SH-SY5Y (cell line): ENCODE data around the gene METTL5.

Experiments
- GATA2 ChIP-seq: IDR thresholded peaks from 2 replicates; pipeline ENCODE4 v1.6.1; 2011; ENCODE audit warnings: mild to moderate bottlenecking, low read depth, low read length
- GATA3 ChIP-seq: IDR thresholded peaks from 2 replicates; pipeline ENCODE4 v1.6.1; 2011; ENCODE audit warnings: low read depth, mild to moderate bottlenecking, low read length, moderate library complexity

Gene METTL5

DNA sequence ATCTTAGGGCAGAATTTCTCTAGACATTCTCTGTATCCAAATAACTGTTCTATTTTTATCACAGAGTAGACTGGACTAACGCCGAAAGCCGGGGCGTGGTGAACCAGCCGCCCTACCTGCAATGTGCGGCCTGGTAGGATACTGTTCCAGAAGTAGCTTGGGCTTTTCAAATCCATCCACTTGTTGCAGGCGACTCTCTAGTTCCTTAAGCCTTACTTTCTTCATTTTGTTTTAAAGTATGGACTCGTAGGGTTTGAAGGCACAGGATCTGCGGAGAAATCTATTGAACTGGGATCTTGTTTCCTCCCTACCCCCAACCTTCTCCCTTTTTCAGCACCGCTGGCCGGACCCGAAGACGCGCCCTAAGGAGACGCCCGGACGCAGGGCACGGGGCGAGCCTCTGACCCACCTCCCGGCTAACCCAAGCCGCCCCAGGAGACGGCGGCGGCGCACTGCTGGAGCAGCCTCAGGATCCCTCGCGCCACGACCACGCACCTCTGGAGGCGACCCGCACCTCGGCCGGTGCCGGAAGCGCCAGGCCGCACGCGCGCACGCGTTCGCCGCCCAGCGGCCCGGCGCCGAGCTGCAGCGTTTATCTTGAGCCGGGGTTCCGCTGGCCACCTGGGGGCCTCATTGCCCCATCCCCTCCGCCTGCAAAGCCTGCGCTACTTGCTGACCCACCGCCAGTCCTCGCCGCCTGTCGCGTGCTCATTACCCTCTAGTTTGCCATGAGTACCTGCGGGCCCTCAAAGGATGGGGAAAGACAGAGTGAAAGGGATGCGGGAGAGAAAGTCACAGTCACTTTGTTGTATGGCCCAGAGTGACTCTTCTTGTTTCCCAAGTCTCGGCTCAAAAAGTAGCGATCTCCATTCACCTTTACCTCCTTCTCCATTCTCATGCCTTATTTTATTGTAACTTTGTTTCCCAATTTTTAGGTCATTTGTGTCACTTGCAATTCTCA, at the start of gene METTL5:
Gene METTL5, minus strand, starts transcription at position 533 of the 961 bp plus-strand sequence. Its CDS starts 308 bp downstream, at position 225.
- no peak for TF ChIP-seq GATA2
- no peak for TF ChIP-seq GATA3

DNA sequence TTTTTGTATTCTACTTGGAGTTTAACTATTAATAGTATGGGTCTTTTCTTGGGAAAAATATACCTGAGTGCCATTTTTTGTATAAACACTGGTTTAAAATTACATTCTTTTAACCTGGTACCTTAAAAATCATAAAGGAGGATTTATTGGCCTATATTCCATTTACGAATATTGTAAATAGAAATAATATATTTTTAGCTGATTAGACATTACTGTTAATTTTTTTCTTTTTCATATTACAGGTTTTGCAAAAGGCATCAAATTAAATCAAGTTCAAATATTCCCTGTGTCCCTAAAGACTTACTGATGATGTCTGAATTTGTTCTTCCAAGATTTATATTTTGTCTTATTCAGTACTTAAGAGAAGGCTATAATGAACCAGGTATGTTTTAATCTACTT, 47.3 kb upstream of the METTL5 start:
- TF ChIP-seq GATA3 = no peak
- TF ChIP-seq GATA2 = no peak

DNA sequence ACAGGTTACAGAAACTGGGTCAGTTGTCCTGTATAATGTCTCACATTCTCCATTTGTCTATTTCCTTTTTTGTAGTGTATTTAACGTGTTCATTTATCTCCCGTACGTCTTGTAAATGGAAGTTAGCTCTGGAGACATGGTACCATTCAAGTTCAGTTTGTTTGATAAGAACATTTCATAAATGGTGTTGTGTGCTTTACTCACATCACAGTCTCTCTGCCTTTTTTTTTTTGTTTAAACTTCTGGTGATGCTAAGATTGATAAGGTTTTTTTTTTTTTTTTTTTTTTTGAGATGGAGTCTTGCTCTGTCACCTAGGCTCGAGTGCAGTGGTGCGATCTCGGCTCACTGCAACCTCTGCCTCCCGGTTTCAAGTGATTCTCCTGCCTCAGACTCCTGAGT, 44.2 kb upstream of the METTL5 start:
- 0 out of 2 replicates have a peak, but pooled peaks have one; percentile 8 for TF ChIP-seq GATA2
- TF ChIP-seq GATA3 = 0 out of 2 replicates have a peak, but pooled peaks have one; percentile 41

DNA sequence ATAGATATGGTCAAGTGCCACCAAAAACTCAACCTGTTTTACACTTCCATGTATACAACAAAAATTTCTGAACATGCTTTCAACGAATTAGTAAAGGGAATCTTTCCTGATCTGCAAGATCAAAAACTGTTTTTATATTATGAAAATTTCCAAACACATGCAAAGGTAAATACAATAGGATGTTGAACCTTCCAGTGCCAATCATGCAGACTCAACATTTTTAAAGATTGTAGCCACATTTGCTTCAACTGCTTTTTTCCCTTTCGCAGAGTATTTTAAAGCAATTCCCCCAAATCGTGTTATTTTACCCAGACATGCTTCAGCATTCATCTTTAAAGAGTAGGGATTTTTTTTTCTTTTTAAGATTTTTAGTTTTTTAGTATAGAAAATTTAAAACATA, 42.9 kb upstream of the METTL5 start:
- TF ChIP-seq GATA3 (no peak), GATA2 (no peak)

DNA sequence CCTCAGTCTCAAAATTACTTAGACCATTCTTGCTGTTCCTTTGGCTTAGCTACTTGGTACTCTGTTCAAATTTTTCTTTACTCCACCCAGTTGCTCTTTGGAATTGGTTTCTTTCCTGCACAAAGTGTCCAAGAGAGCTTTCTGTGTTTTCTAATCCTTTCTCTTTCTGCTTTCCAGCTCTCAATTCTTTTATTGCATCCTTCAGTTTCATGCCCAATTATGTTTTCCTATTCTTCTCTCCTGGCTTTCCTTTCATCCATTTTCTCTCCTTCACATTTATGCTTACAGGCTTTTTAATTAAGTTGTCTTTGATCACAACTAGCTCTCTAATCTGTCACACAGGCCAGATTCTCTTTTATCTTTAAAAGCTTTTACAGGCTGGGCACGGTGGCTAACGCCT, 40.8 kb upstream of the METTL5 start:
- TF ChIP-seq GATA2 = no peak
- TF ChIP-seq GATA3 = no peak

DNA sequence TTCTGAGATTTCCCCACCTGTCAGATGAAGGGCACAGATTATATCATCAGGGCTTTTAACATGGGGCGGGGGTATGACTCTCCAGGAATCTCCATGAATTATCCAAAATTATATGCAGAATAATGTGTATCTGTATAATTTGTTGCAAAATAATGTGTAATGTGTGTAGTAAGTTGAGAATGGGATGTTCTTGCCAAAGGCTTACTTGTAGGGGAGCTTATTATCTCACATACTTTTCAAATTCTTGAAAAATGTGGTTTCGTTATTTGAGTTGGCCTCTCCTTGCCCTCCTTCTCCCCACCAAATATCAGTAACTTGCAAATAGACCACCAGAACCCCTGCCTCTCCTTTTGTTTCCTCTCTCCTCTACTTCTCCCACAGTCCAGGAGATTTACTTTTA, 38.1 kb upstream of the METTL5 start:
- no peak for TF ChIP-seq GATA3
- TF ChIP-seq GATA2 = no peak

DNA sequence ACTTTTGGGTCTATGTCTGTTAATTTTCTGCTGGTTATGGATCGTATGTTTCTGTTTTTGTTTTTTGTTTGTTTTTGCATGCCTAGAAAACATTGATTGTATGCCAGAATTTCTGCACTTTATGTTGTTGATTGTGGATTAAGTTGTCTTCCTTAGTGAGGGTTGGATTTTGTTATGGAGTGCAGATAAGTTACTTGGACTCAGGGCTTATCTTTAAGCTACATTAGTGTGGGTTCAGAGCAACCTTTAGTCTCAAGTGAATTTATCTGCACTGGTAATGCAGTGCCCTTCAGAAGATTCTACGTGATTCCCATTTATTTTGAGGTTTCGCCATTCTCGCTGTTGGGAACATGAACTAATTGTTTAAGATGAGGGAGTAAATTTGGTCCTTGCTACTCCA, 35.4 kb upstream of the METTL5 start:
- TF ChIP-seq GATA2 (no peak), GATA3 (no peak)

DNA sequence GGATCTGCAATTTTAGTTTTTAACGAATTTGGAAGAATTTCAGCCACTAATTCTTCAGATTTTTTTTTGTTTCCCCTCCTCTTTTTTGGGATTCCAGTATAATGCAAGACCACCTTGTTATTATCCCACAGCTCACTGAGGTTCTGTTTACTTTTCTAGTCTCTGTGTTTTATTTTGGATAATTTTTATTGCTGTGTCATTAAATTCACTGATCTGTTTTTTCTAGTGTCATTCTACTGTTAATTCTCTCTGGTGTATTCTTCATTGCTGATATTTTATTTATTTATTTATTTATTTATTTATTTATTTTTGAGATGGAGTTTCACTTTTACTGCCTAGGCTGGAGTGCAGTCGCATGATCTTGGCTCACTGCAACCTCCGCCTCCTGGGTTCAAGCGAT, 34.7 kb upstream of the METTL5 start:
- TF ChIP-seq GATA3 (no peak), GATA2 (no peak)

DNA sequence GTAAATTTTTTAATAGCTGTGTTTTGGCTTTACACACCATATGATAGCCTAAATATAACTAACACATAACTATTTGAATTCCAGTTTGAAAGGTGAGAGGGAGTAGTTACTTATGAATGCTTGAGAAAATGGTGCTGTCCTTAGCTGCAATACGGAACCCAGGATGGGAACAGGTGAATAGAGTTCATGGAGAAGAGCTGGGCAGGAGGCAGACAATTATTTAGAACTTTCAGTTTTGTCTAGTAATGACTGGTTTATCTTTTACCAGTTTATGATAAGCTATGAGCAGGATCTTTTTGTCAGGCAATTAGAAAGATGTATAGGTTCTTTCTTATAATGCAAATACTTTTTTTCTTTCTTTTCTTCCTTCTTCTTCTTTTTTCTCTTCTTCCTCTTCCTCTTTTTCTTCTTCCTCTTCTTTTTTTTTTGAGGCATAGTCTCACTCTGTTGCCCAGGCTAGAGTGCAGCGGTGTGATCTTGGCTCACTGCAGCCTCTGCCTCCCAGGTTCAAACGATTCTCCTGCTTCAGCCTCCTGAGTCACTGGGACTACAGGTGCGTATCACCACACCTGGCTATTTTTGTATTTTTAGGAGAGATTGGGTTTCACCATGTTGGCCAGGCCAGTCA, 28.4 kb upstream of the METTL5 start:
- TF ChIP-seq GATA2 (no peak), GATA3 (no peak)

DNA sequence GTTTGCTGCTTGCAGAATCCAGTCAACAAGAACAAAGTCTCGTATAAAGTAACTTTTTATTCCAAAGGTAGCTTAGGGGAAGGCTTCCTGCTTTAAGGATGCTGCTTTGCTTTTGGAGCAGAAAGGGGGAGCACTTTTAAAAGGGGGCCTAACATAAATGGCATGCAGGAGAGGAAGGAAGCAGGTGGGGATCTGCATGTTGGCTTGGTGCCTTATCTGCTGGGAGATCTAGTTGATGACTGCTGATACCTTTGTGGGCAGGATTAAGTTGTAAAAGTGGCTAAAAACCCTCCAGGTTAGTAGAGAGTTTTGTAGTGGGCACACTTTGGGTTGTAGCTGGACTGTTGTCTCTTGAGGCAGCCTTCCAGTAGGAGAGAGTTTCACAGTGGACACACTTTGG, 25.0 kb upstream of the METTL5 start:
- TF ChIP-seq GATA3 (no peak), GATA2 (peak; percentile 18; the same call in 1 of the 2 replicates)

DNA sequence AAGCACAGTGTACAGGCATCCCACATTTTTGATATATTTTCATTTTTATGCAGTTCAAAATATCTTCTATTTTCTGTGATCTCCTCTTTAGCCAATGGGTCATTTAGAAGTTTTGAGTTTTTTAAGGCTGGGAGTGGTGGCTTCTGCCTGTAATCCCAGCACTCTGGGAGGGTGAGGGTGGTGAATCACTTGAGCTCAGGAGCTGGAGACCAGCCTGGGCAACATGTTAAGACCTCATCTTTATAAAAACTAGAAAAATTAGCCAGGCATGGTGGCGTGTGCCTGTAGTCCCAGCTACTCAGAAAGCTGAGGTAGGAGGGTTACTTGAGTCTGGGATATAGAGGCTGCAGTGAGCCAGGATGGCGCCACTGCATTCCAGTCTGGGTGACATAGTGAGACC, 20.3 kb upstream of the METTL5 start:
- TF ChIP-seq GATA3 = no peak
- no peak for TF ChIP-seq GATA2

DNA sequence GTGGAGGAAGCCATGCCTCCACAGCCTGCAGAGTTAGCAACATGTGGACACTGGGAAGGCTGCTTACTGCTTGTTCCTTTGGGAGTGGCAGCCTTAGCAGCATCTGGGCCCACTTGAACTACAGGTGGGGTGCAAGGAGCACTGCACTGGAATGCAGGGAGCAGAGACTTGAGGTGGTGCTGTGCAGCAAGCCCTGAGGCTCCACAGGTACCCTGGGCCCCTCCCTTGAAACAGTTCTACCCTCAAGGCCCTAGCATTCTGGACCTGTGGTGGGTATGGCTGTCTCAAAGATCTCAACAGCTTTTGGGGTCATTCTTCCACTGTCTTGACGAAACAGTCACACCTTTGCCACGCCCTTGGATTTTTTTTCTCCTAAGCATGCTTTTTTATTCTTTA, 16.0 kb upstream of the METTL5 start:
- TF ChIP-seq GATA2 (no peak), GATA3 (no peak)

DNA sequence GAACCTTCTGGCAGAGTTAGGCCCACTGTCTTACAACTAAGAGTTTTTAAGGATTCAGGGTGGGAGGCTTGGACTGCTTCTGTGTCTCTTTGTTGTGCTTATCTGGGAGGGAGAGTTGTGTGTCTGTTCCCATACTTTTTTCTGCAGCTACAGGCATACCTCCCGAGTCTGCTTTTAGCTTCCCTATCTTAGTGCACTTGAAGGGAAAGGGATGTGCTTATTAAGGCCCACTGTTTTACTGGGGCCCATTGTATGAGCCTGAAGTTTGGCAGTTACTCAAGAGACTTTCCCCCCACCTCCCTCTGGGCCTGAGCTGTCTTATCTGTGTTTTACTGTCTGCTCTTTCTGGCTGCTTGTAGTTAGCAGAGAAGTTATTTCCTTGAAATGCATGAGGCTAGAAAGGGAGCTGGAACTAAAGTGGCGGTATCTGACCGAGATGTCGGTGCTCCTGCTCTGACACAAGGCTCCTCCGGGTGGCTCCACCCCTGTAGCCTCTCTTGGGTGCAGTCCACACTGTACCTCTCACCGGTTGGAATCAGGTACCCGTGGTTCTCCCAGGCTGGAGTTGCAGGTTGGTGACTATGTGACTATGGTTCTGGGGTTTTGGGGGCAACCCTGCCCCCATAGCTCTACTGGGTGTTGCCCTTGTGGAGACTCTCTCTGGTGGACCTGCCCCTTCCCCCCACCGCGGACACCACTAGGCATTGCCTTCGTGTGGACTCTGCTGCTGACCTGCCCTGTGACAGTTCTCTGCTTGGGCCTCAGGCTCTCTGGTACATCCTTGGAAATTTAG, 15.4 kb upstream of the METTL5 start:
- TF ChIP-seq GATA2 = no peak
- TF ChIP-seq GATA3 = no peak
